GM10847 (cell line): ENCODE data around the gene MNAT1.

Source experiments
- POLR2A ChIP-seq: IDR thresholded peaks from 2 replicates; pipeline ENCODE4 v1.6.1; 2011; ENCODE audit not compliant: insufficient read length; ENCODE audit errors: extremely low read depth

MNAT1 gene

DNA sequence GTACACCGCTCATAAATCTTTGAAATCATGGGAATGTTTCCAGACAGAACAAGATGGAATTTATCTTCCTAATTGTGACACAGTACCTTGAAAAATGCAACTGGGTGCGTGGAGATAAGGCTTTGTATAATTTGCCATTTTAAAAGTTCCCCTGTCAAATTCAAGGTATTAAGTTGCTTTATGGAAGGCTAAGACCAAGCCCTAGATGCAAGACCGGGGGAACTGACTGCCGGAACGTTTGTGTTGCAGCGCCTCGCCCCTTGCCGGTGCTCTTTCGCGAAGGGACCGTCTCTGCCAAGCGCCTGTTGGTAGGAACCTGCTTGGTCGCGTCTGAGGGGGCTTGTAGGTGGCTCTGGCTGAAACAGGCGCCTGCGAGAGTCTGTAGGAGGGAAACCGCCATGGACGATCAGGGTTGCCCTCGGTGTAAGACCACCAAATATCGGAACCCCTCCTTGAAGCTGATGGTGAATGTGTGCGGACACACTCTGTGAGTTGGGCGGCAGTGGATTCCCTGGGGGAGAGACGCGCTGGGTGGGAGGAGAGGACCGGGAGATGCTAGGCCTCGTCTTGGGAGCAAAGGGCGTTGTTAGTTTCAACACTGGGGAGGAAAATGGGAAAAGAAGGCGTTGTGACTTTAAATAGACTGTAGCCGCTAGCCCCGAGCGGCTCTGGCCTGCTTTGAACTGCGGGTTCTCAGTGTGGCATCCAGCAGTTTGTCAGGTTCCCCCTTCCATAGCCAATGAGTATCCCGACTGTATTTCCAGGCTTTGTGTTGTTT is at the start of gene MNAT1:
TSS of gene MNAT1 (plus strand) at position 297 of the 778 bp plus-strand sequence. CDS start at position 399, 102 bp downstream.
- TF ChIP-seq POLR2A: peak; percentile 81

GRCh38 chr14:60686865-60687264 is 47.7 kb upstream of the MNAT1 start:
- no peak for TF ChIP-seq POLR2A

DNA sequence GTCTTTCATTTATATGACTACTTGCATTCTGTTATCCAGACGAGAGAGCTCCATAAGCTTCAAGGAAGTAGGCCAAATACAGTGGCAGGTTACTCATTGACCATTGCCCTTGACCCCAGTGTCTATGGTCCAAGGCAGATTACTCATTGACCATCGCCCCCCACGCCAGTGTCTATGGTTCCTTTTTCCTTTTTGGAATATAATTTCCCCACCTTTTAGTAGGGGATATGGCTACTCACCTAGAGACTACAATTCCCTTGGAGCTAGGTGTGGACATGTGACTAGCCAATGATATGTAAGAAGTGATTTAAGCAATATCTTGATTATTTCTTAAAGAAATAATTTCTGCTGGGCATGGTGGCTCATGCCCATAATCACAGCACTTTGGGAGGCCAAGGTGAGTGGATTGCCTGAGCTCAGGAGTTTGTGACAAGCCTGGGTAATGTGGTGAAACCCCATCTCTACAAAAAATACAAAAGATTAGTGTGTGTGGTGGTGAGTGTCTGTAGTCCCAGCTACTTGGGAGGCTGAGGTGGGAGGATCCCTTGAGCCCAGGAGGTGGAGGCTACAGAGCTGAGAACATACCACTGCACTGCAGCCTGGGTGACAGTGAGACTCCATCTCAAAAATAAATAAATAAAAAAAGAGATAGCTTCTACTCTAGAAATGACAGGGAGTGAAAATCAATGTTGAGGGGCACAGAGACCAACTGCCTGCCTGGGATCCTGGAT is 43.0 kb upstream of the MNAT1 start:
- TF ChIP-seq POLR2A: no peak

- TF ChIP-seq POLR2A: no peak
Observed at GRCh38 chr14:60695327-60695726, 39.2 kb upstream of the MNAT1 start.

DNA sequence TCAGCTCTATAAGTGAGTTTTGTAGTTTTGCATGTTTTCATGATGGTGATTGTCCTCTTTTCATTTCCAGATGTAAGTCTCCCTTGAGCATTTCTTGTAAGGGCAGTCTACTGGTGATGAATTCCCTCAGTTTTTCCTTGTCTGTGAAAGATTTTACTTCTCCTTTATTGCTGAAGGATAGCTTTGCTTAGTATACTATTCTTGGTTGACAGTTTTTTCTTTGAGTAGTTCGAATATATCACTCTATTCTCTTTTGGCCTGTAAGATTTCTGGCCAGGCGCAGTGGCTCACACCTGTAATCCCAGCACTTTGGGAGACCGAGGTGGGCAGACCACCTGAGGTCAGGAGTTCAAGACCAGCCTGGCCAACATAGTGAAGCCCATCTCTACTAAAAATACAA is 34.0 kb upstream of the MNAT1 start:
- TF ChIP-seq POLR2A: no peak

DNA sequence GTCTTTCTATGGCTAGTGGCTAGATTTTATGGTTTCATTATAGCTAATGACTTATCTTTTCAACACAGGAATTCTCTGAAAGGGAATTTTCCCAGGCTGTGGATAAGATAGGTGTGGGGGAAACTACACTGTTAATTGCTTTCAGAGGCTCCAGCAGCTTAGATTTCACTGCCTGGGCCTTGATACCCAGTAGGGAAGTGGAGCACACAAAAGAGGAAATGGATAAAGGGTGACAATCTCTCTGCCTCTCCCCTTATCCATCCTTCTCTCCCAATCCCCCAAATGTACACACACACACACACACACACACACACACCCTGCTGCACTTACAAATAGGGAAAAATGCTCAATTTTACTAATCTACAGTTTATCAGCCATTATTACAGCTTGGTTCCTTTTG is 29.5 kb upstream of the MNAT1 start:
- no peak for TF ChIP-seq POLR2A

DNA sequence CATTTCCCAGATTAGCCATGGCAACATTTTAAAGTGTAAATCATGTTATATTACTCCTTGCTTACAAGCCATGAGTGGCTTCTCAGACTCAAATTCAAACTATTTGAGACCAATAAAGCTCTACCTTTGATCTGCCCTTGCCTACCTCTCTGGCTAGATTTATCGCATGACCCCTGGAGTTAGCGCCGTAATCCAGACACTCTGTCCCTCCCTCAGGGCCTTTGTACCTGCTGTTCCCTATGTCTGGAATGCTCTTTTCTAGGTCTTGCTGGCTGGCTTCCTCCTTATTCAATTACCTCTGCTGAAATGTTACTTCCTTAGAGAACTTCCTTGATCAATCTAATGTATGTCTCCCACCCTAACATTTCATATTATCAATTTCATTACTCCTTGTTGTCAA is 26.7 kb upstream of the MNAT1 start:
- TF ChIP-seq POLR2A: no peak

DNA sequence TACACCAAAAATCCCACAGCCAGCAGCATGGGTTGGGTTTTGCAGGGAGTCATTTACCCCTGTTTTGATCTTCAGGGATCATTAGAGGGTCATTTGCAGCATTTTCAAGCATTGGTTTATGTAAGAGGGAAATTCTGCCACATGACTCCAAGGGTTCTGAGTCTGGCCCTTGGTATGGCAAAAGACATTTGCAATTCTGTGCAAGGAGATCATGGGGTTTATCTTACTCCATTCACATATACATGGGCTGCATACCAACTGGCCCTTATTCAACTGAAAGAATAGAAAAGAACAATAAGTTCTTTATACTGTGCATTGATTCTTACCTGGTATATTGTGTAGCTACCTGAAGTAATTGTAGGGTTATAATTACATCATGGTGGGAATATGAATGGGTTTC is 24.1 kb upstream of the MNAT1 start:
- TF ChIP-seq POLR2A: no peak

DNA sequence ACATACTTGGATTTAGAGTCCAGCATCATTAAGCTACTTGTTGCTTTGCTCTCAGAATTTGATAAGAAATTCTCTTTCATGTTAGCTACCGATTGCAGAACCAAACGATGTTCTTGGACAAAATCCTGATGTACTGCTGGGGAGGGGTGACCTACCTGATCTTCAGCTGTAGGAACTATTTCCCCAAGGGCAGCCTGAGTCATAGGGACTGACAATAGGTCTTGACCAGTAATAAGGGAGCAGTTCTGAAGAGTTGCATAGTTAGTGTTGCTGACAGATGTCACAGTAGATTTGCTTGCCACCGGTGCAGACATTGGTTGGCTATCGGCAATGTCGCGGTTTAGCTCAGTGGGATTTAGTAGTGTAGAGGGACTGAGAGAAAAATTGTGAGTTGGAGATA is 21.0 kb upstream of the MNAT1 start:
- TF ChIP-seq POLR2A: no peak

DNA sequence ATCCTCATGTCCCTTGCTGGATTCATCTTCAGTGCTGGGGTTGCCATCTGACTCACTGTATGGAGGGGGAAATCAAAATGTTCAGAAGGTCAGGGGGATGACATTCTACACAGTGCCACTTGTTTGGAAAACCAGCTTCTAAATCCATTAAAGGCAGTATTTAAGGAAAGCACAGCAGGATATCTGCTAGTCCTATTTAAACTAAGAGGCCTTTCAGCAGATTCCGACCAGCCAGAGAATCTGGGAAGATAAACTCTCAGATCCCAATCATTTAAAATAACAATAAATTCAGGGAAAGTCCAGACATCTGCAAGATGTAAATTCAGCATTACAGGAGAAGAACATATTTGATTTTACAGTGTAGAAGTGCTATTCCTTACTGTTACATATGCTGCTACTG is 14.2 kb upstream of the MNAT1 start:
- no peak for TF ChIP-seq POLR2A

- no peak for TF ChIP-seq POLR2A
Observed at GRCh38 chr14:60720962-60721325, 13.6 kb upstream of the MNAT1 start.

- TF ChIP-seq POLR2A: no peak
Observed at GRCh38 chr14:60721326-60722106, 13.0 kb upstream of the MNAT1 start.

DNA sequence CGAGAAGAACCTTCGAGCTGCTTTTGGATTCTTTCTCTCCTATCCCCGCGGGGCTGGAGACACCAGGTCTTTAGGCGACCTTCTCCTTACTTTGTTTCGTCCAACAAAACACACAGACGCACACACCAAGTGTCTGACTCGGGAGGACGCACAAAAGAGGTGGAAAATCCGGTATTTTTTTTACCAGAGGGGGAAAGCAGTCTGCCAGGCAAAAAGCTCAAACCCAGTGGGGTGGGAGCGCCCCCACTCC is 12.5 kb upstream of the MNAT1 start:
- TF ChIP-seq POLR2A: no peak

GRCh38 chr14:60722357-60723115 is 12.0 kb upstream of the MNAT1 start:
- no peak for TF ChIP-seq POLR2A

GRCh38 chr14:60723116-60723906 is 11.2 kb upstream of the MNAT1 start:
- no peak for TF ChIP-seq POLR2A

DNA sequence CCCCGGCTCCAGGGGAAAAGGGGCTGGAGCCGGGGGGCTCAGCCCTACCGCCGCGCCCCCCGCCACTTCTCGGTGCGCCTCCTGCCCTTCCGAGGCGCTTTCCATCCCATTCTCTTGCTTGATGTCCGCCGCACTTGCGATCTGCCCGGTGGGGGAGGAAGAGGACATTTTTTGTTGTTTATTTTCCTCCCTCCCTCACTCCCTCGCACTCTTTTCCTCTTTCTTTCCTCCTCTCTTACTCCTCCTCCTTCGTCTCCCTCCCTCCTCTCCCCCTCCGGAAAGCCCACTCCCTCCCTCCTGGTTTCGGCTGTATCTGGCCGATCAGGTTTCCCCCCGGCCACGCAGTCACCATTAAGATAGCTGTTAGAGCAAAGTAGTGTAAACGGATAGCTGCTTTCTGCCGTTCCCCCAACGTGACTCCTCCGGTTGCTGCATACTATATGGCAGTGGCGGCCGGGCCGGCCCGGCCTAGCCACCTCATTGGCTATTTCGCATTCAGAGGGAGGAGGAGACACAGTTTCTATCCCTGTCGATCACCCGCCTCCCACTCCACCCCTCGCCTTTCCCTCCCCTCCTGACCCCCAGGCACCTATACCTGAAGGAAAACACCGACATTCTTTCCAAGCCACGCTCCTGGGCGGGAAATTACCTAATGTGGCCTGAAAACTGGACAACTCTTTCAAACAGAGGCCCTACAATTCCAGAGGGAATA is 10.5 kb upstream of the MNAT1 start, which contains the start of gene SIX4:
TSS of gene SIX4 (minus strand) at position 445 of the 712 bp plus-strand sequence. CDS start at position 168, 277 bp downstream.
- no peak for TF ChIP-seq POLR2A
